ENCODE results near the gene EPAS1.

EPAS1 gene

DNA sequence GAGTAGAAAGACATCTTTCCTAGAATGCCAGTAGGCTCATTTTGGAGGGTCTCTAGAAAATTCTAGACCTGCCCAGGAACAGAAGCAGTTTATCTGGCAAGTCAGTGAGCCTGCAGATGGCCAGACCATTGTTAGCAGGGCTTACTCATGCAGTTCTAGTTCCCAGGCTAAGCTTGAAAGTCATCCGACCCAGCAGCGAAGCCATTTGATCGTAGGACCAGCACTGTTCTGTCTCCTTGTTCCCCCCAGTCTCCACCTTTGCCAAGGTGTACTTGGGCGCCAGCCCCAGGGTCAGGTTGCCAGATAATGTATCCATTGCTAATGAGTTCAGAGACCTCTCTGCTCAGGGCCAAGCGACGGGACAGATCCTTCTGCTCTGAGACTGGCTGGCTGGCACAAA, 70.1 kb downstream of the EPAS1 start:
- no peak for DNase-seq

DNA sequence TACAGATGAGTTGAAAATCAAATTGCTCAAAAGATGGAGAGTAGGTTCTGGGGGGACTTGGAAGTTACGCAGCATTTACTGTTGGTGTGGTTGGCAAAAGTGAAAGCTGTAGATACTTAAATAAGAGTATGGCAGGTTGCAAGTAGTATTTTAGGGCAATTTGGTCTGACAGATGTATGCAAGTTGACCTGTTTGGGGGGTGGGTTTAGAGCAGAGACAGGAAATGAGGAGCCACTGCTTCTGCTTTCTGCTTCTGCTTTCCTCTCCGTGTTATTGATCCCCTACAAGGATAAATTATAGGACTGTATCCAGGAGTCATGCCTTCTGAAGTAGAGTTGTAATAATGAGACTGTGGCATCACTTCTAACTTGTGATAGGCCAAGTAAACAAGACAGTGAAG, 71.2 kb downstream of the EPAS1 start:
- no peak for DNase-seq

DNA sequence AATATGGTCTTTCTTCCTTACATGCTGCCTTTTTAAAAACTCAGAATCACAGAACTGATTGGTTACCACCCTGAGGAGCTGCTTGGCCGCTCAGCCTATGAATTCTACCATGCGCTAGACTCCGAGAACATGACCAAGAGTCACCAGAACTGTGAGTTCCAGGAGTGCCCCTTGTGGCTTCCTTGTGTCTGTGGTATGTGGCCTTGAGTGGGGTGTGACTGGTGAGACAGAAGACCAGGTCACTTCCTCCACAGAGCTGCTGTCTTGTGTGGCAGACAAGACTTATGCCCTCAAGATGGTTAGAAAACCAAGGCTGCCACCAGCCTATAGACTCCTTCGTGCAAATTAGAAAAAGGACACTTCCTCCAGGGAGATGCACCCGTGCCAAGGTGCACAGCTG, 72.6 kb downstream of the EPAS1 start:
- no peak for DNase-seq

DNA sequence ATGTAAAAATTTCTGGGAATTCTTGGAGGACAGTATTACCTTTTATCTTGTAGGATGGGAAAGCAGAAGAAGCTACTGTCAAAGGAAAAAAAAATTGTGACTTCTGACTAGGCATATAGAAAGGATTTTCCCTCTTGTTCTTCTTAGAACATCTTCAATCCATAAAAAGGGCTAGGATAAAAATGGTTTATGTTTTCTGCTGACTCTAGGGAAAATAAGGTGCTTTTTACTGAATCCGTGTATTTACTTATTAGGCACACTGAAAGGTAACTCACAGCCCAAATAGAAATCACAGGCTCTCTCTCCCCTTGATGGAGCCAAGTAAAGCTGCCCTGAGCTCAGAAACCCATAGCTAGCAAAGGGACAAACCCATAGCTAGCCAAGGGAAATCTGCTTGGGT, 74.6 kb downstream of the EPAS1 start:
- DNase-seq: no peak

DNA sequence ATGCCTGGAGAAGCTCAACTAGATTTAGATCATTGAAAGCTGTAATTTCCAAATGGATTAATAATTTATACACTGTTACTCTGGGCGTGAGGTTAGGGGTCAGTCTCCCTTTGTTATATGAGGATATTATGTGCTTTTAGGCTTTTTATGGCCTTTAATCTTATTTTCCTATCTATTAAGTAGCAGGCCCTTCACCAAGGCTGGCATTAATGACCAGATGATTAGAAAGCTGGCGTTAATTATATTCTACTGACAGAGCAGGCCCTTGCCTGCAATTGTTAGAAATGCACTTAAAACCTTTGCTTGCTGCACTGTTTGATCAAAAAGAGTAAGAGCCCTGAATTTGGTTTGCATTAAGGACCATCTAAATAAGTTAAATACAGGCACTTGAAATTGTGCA, 75.3 kb downstream of the EPAS1 start:
- DNase-seq: no peak

DNA sequence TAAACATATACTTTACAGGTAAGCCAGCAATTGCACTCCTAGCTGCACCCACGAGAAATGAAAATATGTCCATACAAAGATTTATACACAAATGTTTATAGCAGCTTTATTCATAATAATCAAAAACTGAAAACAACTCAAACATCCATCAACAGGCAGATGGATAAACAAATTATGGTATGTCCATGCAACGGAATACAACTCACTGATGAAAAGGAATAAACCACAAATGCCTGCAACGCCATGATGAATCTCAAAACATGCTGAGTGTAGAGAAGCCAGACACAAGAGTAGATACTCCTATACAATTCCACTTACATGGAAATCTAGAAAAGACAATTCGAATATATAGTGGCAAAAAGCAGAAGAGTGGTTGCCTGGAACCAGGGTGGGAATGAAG, 76.0 kb downstream of the EPAS1 start:
- DNase-seq: no peak

DNA sequence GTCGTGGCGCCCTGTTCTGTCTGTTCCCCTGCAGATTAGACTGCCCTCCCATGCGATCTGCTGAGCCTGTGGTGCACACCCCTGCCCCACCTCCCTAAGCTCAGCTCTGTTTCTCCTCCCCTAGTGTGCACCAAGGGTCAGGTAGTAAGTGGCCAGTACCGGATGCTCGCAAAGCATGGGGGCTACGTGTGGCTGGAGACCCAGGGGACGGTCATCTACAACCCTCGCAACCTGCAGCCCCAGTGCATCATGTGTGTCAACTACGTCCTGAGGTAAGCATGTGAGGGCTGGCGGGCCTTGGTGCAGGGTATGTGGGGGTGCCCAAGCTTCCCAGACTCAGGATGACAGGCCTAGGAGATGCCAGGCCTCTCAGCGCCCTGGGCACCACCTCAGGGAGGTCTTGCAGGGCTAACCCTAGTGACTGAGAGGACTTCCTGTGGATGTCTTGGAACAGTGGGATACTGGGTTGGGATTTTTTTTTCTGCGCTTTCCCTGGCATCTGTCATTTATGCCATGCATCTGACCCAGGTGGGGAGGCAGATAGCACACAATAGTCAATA, 78.4 kb downstream of the EPAS1 start:
- no peak for DNase-seq

DNA sequence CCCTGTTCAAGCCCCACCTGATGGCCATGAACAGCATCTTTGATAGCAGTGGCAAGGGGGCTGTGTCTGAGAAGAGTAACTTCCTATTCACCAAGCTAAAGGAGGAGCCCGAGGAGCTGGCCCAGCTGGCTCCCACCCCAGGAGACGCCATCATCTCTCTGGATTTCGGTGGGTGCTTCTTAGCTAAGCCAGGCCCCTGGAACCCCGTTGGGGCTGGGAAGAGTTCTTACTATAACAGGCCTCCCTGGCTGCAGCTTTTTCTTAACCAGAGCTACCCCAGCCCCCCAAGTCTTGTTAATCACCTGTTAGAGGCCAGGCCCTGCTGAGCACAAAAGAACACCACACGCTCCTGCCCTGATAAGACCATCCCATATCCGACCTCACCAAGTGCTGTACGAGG, 79.4 kb downstream of the EPAS1 start:
- DNase-seq: no peak

DNA sequence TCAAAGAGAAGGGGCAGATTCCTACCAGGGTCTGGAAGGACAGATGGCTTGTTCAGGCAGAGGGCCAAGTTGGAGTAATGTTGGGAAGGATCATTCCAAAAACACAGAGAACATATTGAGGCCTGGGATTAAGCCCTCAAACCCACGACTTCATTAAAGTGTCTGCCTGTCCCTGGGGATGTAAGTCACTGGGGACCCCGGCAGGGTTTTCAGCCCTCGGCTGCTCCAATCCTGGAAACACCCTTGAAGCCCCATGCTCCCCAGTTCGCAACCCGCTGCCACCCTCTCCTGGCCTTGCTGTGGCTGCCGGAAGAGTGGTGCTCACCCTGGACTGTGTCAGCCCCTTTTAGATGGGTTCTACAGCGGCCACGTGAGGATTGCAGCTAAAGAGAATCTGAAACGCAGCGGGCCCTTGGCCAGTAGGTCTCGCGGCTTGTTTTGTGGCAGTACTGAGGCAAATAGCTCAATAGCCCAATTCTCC, 79.9 kb downstream of the EPAS1 start:
- DNase-seq: no peak

DNA sequence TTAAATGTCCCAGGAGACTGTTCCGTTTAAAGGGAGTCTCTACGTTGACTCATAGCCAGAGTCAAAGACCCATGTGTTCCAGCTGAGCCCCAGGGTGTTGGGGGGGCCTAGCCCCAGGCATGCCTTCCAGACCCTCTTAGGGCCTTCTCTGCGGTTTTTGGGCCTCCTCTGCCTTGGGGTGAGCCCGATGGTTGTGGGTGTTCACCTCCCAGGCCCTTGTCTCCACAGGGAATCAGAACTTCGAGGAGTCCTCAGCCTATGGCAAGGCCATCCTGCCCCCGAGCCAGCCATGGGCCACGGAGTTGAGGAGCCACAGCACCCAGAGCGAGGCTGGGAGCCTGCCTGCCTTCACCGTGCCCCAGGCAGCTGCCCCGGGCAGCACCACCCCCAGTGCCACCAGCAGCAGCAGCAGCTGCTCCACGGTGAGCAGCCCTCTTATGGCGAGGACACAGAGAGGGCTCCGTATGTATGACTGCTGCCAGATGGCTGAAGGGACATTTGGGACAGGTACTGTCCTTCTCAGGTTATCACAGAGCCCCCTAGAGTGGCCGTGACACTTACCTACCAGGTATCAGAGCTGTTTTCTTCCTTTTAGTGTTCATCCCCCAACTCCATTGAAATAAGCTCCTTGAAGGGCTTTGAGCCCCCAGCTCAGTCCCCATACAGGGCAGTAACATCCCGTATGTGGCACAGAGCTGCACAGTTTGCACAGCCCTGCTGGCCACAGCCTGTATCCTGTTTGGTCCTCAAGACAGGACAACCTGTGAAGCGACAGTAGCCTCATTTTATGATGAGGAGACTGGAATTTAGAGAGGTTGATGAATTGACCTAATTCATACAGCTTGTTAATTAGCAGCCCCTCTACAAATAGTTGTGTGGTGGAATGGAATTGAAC, 80.7 kb downstream of the EPAS1 start:
- no peak for DNase-seq

DNA sequence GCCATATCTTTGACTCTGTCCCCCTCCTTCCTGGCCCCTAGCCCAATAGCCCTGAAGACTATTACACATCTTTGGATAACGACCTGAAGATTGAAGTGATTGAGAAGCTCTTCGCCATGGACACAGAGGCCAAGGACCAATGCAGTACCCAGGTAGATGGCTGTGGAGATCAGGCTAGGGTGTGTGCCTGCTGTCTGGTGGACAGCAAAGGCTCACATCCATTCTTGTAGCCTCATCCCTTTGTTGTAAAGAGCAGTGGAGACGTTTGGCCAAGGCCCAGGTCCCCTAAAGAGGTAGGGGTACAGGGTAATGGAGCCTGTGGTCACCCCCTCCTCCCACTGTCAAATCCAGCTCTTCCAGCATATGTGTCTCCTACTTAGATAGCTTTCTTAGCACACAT, 81.4 kb downstream of the EPAS1 start:
- no peak for DNase-seq

DNA sequence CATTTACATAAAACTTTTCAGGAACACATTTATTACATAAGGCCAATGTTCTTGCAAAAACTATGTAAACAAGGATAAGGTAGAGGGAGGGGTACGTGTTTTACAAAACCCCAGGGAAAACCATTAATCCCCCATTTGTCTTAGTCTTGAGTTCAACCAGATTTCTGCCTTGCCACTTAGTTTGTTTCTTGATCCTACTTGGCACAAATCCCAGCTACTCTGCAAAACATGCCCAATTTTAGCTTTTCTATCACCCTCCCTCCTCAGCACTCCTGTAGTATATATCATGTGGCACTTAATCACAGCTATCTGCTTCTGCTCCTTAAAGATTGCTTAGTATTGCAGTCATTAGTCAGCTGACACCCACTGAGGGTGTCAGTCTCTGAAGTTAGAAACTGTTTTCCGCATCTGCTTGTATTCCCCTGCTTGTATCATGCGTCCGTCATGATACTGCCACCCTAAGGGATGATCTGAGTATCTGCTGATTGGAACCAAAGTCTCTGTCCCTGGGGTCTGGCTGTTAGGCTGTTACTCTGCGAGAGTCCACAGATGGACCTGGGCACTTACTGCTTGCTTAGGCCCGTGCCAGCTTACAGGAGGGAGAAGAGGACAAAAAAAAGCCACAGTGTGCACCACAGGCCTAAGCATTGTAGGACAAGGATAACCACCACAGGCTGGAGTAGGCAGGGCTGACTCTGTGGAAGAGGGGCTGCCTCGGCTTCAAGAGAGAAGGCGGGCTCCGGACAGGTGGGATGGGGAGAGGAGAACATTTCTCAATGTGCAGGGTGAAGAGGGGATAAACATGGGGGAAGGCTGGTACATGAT, 82.2 kb downstream of the EPAS1 start:
- DNase-seq: no peak

DNA sequence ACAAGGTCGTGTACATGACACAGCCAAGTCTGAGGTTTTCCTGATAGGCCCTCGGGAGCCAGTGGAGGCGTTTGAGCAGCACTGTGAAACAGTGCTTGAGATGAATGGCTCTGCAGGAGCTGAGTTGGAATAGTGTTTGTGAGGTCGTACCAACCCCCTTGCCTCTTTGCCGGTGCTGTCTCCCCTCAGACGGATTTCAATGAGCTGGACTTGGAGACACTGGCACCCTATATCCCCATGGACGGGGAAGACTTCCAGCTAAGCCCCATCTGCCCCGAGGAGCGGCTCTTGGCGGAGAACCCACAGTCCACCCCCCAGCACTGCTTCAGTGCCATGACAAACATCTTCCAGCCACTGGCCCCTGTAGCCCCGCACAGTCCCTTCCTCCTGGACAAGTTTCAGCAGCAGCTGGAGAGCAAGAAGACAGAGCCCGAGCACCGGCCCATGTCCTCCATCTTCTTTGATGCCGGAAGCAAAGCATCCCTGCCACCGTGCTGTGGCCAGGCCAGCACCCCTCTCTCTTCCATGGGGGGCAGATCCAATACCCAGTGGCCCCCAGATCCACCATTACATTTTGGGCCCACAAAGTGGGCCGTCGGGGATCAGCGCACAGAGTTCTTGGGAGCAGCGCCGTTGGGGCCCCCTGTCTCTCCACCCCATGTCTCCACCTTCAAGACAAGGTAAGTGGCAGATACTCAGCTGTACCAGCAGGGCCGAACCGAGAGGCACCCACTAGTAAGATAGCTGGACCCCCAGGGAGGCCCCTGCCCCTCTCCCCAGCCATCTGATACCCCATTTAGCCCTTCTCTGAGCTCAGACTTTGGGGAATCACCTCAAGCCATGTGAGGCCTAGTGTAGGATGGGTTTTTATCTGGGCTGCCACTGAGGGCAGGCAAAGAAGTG, 83.1 kb downstream of the EPAS1 start:
- DNase-seq: no peak

DNA sequence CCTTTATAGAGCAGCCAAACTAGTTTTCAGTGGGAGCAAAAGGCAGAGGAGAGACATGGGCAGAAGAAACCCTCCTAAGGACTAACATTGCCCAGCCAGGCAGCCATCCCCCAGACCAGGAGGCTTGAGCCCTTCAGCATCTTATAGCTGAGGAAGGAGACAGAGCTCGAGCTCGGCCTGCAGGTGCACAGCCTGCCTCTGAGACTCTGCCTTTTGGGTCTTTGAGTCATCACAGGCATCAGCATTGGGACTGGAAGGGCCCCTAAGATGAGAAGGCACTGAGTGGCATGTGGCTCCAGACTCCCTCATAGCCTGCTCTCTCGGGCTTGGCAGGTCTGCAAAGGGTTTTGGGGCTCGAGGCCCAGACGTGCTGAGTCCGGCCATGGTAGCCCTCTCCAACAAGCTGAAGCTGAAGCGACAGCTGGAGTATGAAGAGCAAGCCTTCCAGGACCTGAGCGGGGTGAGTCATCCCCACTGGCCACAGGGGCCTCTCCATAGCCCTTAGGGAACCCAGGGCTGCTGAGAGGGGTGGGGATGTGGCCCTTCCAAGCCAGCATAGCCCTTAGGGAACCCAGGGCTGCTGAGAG, 84.1 kb downstream of the EPAS1 start:
- DNase-seq: no peak

DNA sequence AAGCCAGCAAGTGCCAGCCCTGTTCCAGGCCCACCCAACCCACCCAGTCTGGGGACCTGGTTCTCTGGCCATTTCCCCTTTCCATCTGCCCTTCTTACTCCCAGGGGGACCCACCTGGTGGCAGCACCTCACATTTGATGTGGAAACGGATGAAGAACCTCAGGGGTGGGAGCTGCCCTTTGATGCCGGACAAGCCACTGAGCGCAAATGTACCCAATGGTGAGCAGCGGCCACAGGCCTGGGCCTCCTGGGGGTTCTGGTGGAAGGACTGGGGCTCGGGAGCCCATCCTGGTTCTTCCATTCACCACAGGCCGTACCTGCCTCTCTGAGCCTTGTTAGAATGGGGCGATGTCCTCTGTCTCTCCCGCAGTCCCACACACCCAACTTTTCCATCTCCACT, 84.7 kb downstream of the EPAS1 start:
- no peak for DNase-seq

DNA sequence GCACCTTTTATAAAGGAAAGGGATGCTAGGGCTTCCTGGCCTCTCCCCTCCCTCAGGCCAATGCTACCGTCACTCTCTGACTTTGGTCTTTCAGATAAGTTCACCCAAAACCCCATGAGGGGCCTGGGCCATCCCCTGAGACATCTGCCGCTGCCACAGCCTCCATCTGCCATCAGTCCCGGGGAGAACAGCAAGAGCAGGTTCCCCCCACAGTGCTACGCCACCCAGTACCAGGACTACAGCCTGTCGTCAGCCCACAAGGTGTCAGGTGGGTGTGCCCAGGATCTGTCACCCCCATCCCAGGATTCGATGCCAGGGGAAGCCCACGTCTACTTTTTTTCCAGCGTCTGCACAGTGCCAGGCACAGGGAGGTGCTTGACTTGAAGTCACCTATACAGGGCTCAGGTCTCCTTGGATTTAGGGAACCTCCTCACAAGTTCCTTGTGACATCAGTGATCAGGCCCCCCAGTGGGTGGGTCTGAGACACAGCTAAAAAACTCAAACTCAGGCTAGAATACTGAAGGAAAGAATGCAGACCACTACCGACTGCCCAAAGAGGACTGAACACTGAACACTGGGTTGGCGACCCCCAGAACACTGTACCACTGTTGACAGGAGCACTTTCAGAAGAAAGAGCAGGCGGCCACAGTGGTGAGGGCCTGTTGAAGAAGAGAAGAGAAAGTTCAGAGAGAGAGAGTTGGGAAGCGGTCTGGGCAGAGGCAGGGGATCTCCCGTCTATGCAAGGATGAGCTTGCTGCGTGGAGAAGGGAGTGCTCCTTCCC, 85.3 kb downstream of the EPAS1 start:
- DNase-seq: no peak

DNA sequence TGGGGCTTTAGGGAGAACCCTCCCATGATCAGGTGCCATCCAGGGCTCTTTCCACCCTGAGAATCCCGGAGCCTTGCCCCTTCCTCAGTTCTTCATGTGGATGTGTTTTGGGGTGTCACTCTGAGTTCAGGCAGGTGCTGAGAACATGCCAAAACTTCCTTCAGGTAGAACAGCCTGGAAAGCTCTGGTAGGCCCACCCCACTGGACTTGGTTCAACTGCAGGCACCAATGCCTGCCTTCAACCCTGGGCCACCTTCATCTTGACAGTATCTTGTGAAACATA, 85.8 kb downstream of the EPAS1 start:
- no peak for DNase-seq

DNA sequence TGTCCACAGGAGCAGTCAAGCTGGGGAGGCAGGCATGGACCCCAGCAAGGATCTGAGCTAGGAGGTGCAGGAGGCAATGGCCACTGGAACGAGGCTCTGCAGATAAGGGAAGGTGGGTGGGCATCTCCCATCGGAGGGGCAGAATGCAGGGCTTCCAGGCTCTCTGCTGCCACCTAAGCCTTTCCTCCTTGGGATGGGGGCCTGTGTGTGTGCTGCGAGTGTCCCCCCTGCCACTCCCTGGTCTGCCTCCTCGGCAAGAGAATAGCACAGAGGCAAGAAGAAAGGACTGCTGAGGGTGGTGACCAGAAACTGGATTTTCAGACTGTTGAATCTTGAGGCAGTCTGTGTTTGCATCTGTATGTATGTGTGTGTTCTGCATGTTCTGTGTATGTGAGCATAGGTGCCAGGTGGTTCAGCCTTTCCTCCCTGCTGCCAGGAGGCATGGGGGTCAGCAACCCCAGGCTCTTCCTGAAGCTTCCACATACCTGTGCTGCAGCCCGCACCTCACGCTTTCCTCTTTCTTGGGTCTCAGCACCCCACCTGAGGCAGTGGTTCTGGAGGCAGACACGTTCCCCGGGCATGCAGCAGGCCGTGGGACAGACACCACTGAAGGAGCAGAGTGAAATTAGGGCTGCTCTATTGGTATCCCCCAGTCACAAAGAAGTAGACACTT, 86.7 kb downstream of the EPAS1 start:
- no peak for DNase-seq

DNA sequence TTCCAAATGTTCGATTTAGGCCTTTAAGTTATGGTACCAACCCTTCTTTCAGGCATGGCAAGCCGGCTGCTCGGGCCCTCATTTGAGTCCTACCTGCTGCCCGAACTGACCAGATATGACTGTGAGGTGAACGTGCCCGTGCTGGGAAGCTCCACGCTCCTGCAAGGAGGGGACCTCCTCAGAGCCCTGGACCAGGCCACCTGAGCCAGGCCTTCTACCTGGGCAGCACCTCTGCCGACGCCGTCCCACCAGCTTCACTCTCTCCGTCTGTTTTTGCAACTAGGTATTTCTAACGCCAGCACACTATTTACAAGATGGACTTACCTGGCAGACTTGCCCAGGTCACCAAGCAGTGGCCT, 87.2 kb downstream of the EPAS1 start:
- no peak for DNase-seq

DNA sequence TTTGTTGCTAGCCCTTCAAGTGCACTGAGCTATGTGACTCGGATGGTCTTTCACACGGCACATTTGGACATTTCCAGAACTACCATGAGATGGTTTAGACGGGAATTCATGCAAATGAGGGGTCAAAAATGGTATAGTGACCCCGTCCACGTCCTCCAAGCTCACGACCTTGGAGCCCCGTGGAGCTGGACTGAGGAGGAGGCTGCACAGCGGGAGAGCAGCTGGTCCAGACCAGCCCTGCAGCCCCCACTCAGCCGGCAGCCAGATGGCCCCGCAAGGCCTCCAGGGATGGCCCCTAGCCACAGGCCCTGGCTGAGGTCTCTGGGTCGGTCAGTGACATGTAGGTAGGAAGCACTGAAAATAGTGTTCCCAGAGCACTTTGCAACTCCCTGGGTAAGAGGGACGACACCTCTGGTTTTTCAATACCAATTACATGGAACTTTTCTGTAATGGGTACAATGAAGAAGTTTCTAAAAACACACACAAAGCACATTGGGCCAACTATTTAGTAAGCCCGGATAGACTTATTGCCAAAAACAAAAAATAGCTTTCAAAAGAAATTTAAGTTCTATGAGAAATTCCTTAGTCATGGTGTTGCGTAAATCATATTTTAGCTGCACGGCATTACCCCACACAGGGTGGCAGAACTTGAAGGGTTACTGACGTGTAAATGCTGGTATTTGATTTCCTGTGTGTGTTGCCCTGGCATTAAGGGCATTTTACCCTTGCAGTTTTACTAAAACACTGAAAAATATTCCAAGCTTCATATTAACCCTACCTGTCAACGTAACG, 88.8 kb downstream of the EPAS1 start:
- no peak for DNase-seq

Measured in right hindlimb (tissue), 1 donor.